Renal cortex interstitium (tissue), 11 donors: ENCODE measurements around the gene TJP3. TPM values are rescaled to one million over a fixed set of nuclear protein-coding genes. Genes with fewer than 3 reads are reported as not detected.

Experiments
- DNase-seq, 11 donors: peaks; one replicate each; pipeline ENCODE4 v3.0.0-alpha.2; 2013; ENCODE audit warnings: low read depth in 9 of 11, low spot score in 4 of 11; ENCODE audit errors: extremely low read depth in 1 of 11
- polyA plus RNA-seq, 3 donors: library from polyadenylated mRNA; unstranded; fragments of 120-200 nt; gene quantifications; one replicate each; pipeline ENCODE4 v1.2.1, GENCODE V29; 2013; ENCODE audit not compliant: insufficient read length in 3 of 3

Gene TJP3
- polyA plus RNA-seq, 3 donors: 8.3 to 14.8 (median 11.1) TPM

DNA sequence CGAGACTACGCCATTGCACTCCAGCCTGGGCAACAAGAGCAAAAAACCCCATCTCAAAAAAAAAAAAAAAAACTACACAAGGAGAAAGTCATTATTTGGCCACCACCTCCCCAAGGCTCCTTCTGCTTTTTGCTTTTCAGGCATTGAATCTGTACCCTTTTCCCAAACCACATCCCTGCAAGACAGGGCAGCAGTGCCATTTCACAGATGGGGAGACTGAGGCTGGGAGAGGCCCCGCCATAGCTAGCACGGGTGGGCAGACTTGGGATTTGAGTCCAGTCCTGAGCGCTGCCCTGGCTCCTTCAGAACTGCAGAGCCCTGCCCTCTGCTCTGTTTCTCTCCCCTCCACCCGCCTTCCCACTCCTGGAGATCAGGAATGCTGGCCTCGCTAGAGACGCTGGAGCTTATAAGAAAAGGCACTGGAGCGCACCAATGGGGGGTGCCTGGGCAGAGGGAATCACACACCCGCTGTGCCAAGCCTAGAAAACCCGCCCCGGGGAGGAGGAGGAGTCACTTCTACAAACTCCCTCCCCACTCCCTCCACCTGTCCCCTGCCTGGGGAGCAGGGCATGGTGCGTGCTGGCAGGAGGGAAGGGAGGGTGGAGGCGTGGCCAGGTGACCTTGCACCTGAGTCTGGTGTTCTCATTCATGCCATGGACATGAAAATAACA, 17.6 kb downstream of the TJP3 start:
- peak in 6 of 11 donors; percentile 15 to 75 (median 56) for DNase-seq

DNA sequence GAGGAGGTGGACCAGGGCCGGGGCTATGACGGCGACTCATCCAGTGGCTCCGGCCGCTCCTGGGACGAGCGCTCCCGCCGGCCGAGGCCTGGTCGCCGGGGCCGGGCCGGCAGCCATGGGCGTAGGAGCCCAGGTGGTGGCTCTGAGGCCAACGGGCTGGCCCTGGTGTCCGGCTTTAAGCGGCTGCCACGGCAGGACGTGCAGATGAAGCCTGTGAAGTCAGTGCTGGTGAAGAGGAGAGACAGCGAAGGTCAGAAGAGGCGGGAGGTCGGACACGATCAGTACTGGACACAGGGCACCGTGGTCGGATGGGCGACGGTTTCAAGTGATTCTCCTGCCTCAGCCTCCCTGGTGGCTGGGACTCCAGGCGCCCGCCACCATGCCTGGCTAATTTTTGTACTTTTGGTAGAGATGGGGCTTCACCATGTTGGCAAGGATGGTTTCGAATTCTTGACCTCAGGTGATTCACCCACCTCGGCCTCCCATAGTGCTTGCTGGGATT, 22.3 kb downstream of the TJP3 start:
- DNase-seq: no peak

DNA sequence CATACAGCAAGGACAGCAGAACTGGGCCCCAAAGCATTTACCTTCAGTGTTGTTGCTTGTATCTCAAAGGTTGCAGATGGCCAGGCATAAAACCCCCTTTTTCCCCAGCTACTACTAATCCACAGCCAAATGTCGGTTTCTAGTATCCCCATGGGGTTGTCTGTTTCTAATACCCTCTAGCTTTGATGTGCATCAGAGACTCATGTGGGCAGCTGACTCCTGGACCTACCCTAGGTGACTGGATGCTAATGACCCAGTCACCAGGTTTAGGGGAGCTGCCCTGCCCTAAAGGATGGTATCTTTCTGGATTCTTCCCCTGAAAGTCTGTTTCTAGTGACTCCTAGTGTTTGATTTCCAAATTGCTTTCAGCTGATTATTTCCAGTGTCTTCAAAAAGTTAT, 23.9 kb downstream of the TJP3 start:
- DNase-seq: no peak

DNA sequence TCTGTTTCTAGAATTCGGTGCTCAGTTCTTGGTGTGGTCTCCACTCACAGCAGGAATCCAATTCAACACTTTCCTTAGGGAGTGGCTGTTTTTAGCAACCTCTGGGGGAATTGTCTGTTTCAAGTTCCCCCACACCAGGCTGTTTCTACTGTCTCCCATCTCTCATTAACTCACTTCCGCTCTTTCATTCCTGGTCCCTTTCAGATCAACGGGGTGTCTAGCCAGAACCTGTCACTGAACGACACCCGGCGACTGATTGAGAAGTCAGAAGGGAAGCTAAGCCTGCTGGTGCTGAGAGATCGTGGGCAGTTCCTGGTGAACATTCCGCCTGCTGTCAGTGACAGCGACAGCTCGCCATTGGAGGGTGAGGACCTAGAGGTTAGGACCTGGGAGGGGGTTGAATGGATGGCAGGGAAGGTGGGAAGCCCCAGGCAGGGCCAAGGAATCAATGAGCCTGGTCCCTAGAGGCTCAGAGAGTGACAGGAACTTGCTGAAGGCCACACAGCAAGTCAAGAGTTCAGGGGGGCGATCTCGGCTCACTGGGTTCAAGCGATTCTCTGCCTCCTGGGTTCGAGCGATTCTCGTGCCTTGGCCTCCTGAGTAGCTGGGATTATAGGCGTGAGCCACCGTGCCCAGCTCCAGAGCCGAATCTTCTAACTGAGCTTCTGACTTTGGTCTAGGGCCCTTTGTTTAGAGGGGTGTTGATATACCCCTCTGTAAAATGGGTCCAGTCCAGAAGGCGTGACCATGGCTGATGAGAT, 25.5 kb downstream of the TJP3 start:
- no peak for DNase-seq

DNA sequence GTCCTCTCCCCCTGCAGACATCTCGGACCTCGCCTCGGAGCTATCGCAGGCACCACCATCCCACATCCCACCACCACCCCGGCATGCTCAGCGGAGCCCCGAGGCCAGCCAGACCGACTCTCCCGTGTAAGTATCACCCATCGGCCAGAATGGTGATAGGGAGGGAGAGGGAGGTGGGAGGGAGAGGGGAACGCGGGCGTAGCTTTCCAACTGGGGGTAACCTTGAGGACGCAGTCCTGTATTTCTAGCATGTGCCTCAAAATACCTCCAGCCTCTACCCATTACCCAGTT, 26.1 kb downstream of the TJP3 start:
- DNase-seq: no peak

DNA sequence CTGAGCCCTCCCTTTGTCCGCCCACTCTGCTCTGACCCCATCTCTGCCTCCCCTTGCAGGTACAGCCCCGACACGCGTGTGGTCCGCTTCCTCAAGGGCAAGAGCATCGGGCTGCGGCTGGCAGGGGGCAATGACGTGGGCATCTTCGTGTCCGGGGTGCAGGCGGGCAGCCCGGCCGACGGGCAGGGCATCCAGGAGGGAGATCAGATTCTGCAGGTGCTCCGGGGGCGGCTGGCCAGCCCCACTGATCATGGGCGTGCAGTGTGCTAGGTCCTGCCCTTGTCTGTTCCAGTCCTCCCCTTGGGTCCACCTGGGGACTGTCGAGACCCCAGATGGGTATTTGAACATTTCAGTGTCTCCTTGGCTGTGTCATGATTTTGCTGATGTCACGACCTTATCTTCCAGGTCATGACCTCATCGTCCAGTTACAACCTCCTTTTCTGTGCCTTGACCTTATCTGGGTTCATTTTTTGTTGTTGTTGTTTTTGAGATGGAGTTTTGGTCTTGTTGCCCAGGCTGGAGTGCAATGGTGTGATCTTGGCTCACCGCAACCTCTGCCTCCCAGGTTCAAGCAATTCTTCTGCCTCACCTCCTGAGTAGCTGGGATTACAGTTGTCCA, 28.0 kb downstream of the TJP3 start:
- DNase-seq: no peak

DNA sequence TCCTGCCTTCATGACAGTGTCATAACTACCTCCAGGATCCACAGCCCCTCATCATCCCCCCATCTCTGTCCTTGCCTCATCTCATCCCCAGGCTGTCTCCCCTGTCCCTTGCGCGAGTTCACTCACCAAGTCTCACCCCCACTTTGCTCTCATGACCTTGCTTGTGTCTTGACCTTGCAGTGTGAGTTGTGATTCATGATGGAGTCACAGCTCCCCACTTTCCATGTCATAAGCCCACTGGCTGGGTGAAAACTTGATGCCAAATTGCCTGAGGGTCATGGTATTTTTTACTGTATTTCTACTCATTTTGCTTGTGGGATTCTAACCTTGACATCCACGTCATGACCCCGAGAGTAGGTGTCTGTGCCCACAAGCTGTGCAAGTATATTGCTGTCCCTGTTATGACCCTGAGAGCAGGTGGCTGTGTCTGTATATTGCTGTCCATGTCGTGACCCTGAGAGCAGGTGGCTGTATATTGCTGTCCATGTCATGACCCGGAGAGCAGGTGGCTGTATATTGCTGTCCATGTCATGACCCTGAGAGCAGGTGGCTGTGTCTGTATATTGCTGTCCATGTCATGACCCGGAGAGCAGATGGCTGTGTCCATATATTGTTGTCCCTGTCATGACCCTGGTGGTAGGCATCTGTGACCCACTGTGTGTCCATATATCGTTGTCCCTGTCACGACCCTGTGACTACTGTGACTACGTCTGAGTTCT, 29.5 kb downstream of the TJP3 start:
- DNase-seq: no peak

DNA sequence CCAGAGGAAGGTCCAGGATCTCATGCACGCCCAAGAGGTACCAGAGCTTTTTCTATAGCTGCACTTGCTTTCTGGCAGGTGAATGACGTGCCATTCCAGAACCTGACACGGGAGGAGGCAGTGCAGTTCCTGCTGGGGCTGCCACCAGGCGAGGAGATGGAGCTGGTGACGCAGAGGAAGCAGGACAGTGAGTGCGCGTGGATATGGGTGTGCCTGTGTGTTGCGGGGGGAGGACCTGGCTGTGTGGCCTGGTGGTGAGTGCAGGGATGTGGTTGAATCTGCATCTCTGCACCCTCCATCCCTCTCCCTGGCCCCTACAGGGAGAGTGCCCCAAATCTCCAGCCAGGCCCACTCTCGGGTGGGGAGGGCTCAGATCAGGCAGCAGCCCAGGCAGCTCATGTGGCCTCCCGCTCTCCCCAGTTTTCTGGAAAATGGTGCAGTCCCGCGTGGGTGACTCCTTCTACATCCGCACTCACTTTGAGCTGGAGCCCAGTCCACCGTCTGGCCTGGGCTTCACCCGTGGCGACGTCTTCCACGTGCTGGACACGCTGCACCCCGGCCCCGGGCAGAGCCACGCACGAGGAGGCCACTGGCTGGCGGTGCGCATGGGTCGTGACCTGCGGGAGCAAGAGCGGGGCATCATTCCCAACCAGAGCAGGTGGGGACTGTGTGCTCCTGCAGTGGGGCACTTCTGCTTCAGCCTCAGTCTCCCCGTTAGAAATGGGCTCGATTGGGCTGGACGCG, 30.5 kb downstream of the TJP3 start:
- no peak for DNase-seq

DNA sequence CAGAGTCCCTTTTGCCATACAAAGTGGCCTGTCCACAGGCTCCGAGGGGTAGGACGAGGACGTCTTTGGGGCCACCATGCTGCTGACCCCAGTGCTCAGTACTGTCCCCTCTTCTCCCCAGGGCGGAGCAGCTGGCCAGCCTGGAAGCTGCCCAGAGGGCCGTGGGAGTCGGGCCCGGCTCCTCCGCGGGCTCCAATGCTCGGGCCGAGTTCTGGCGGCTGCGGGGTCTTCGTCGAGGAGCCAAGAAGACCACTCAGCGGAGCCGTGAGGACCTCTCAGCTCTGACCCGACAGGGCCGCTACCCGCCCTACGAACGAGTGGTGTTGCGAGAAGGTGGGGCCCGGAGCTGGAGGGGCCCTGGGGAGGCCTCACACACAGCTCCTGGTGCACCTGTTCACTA, 32.2 kb downstream of the TJP3 start:
- no peak for DNase-seq

DNA sequence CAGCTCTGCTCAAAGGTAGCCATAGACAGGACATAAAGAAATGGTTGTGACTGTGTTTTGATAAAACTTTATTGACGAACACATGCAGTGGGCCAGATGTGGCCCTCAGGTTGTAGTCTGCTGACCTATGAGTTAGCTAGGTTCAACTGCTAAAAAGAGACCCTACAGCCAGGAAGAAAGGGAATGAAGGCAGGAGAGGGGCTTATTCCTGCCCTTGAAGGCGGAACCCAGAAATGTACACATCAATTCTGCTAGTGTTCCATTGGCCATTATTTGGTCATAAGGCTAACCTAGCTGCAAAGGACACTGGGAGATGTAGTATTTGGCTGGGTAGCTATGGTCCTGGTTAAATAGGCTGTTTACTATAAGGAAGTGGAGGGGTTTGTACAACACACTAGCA, 35.3 kb downstream of the TJP3 start:
- no peak for DNase-seq

DNA sequence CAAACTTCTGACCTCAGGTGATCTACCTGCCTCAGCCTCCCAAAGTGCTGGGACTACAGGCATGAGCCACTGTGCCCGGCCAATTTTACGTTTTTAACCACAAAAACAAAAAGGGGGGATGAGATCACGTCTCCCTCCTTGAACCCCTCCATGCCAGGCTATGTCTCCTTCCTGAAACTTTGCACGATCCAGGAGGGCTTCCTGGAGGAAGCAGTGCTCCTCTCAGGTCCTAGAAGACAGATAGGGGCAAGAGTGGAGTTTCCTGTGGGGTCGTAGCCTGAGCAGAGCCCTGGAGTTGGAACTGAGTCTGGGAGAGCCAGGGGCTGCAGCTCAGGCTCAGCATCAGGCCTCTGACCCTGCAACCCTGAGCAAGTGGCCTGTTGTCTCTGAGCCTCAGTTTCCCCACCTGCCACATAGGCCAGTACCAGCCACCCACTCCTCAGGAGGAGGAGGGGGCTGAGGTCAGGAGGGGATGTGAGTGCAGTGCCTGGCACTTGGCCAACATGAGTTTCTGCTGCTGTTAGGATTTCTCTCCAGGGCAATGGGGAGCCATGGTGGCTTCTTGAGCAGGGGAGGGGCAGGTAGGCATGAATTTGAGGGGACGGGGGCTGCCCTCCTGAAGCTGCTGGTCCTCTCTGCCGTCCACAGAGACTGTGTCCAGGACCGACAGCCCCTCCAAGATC, 37.3 kb downstream of the TJP3 start:
- no peak for DNase-seq

DNA sequence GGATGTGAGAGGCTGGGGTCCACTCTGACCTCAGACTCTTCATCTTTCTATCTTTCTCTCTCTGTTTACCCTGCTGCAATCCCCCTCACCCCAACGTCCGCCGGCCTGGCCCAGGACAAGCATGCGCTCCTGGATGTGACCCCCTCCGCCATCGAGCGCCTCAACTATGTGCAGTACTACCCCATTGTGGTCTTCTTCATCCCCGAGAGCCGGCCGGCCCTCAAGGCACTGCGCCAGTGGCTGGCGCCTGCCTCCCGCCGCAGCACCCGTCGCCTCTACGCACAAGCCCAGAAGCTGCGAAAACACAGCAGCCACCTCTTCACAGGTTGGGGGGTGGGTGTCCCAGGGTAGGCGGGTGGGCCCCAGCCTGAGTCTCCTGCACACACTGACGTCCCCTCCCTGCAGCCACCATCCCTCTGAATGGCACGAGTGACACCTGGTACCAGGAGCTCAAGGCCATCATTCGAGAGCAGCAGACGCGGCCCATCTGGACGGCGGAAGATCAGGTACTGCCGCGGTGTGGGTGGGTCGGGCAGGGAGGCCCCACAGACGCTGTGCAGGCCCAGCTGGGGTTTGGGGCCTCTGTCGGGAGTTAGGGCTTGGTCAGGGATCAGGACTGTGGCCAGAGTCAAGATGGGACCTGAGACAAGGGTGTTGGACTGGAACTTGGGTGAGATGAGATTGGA, 38.3 kb downstream of the TJP3 start:
- no peak for DNase-seq

DNA sequence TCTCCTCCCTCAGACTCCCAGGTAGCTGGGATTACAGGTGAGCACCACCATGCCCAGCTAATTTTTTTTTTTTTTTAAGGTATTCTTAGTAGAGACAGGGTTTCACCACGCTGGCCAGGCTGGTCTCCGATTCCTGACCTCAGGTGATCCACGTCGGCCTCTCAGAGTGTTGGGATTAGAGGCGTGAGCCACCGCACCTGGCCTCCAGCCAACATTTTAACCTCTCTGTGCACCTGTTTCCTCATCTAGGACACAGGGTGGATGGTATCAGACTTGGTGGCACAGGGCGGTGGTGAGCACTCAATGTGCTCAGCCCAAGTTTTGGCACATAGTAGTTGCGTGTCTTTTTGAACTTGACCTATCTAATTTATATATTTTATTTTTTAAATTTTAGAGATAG, 40.8 kb downstream of the TJP3 start:
- DNase-seq: no peak

DNA sequence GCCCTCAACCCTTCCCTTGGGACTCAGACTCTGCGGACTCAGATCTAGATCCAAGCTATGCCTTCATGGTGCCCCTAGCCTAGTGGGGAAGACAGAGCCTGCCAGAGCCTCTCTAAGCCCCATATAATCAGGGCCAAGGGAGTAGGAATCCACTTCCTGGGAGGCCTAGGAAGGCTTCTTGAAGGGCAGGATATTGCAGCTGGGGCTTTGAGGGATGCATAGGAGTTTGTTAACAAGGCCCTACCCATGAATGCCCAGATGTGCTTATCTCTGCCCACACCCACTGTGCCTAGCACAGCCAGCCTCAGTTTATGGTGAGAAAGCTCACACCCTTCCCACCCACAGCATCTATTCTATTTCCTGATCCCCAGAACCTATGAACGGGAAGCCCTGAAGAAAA, 42.0 kb downstream of the TJP3 start:
- DNase-seq: no peak

DNA sequence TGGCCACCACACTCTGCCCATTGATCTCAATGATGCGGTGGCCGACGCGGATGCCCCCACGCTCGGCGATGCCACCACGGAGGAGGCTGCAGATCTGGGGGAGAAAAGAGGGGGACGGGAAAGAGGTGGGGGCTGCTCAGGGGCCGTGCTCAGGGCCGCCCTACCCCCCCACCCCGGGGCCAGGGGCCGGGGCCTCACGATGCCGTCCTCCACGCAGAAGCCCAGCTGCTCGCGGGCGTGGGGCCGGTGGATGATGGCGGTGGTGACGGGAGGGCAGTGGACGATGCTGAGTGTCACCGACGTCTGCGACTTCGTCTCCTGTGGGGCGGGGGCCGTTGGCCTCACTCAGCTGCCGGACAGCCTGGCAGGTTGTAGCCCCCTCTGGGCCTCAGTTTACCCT, 43.1 kb downstream of the TJP3 start:
- DNase-seq: no peak

DNA sequence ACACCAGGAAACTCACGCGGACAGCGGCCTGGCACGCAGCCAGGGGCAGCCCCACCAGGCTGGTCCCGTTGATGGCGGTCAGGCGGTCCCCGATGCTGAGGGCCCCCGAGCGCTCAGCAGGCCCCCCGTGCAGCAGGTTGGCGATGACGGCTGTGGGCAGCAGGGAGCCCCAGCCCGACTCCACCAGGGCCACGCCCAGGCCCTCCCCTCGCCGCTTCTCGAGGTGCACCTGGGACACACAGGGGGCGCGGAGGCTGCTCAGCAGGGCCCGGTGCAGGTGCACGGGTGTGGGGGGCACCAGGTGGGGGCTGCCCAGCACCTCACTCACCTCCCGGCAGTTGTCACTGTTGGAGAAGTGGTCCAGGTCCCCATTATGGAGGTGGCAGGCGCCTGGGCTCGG, 44.3 kb downstream of the TJP3 start:
- no peak for DNase-seq

DNA sequence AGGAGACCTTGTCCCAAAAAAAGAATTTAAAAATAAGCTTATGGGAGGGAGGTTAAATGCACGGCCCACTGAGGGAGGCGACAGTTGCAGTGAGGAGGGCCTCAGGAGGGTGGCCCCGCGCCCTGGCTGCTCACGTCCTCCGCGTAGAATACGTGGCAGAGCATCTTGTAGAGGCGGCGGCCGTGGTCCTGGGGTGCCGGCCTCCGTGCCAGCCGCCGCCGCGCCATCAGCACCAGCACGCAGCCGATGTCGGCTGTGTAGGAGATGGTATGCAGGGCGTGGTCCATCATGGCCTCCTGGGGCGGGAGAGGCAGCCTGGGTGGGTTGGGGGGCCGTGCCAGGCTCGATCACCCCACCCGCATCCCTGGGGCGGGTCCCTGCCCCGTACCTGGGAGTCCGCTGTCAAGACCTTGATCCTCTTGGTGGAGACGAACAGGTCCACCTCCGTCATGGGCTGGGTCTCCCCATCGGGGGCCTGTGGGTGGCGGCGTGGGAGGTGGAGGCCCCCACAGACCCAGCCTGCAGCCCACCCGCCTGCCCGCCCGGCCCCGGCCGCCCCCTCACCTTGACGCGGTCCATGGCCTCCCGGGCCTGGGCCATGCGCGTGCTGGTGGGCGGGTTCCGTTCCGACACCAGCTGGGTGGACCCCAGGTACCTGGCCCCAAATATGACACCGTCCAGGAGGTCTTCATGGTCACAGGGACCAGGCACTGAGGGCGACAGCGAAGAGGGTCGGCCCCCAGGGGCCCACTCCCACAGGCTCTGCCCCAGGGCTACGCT, 45.6 kb downstream of the TJP3 start:
- no peak for DNase-seq
